Measurements from ENCODE around the gene SPACA7.
"Not testable (repeated sequence)": the region's sequence is repeated elsewhere in the genome, so short reads cannot be mapped to it uniquely, and the experiment has no call there.

- TF ChIP-seq CTCF, POLR2A (IDR thresholded peaks at IDR 0.05): not testable (repeated sequence)
Observed at GRCh38 chr13:112433517-112433916, 57.4 kb downstream of the SPACA7 start.
